ENCODE data around the gene ATG9A.

- TF ChIP-seq CTCF (IDR thresholded peaks at IDR 0.05) (peak in 1 of 6 experiments; percentile 16), POLR2A (IDR thresholded peaks at IDR 0.05) (no peak)
Measured at GRCh38 chr2:219175928-219176817, 53.3 kb downstream of the ATG9A start.
